ENCODE results near the gene PHACTR1. TPM values are rescaled to one million over a fixed set of nuclear protein-coding genes. Genes with fewer than 3 reads are reported as not detected.

The PHACTR1 gene
- total RNA-seq, 1 experiment from 2014 or later = 5.2 TPM

GRCh38 chr6:12947151-12947871 is 230.7 kb downstream of the PHACTR1 start:
- Histone ChIP-seq H3K79me2 (ENCODE audit: low read length) (no peaks in the 10 kb centered on the region), H4K20me1 (ENCODE audit: insufficient read depth, low read depth, low read length) (no peaks in the 10 kb centered on the region), H3K27me3 (ENCODE audit: low read length) (no peaks in the 10 kb centered on the region), H3K9me2 (replicated peaks; ENCODE audit: insufficient read depth, low read length) (no peaks in the 10 kb centered on the region), H3K27ac (ENCODE audit: low read length) (no peak overlapping the region), H3K4me1 (ENCODE audit: low read length) (no peaks in the 10 kb centered on the region), H2AFZ (ENCODE audit: low read length) (no peak overlapping the region), H3K36me3 (ENCODE audit: insufficient read depth, low read length) (no peaks in the 10 kb centered on the region), H3K9me3 (ENCODE audit: low read length) (no peaks in the 10 kb centered on the region), H3K4me2 (ENCODE audit: low read depth, low read length, poor library complexity, severe bottlenecking) (no peak overlapping the region), H3K9ac (ENCODE audit: low read length) (no peak overlapping the region), H3K4me3 (ENCODE audit: low read length) (no peak overlapping the region)
- no peak for DNase-seq

- Histone ChIP-seq H3K27me3 (ENCODE audit: low read length) (no peaks in the 10 kb centered on the region), H2AFZ (ENCODE audit: low read length) (no peak overlapping the region), H4K20me1 (ENCODE audit: insufficient read depth, low read depth, low read length) (no peaks in the 10 kb centered on the region), H3K4me2 (ENCODE audit: low read depth, low read length, poor library complexity, severe bottlenecking) (no peak overlapping the region), H3K9ac (ENCODE audit: low read length) (no peak overlapping the region), H3K36me3 (ENCODE audit: insufficient read depth, low read length) (no peaks in the 10 kb centered on the region), H3K9me3 (ENCODE audit: low read length) (no peaks in the 10 kb centered on the region), H3K4me3 (ENCODE audit: low read length) (no peak overlapping the region), H3K27ac (ENCODE audit: low read length) (no peak overlapping the region), H3K79me2 (ENCODE audit: low read length) (no peaks in the 10 kb centered on the region), H3K4me1 (ENCODE audit: low read length) (no peaks in the 10 kb centered on the region), H3K9me2 (replicated peaks; ENCODE audit: insufficient read depth, low read length) (no peaks in the 10 kb centered on the region)
- no peak for DNase-seq
Measured at GRCh38 chr6:12947967-12948366, 231.4 kb downstream of the PHACTR1 start.

- Histone ChIP-seq H3K4me1 (ENCODE audit: low read length) (no peaks in the 10 kb centered on the region), H3K9me2 (replicated peaks; ENCODE audit: insufficient read depth, low read length) (no peaks in the 10 kb centered on the region), H3K9ac (ENCODE audit: low read length) (no peak overlapping the region), H3K27me3 (ENCODE audit: low read length) (no peaks in the 10 kb centered on the region), H2AFZ (ENCODE audit: low read length) (no peak overlapping the region), H3K79me2 (ENCODE audit: low read length) (no peaks in the 10 kb centered on the region), H3K4me2 (ENCODE audit: low read depth, low read length, poor library complexity, severe bottlenecking) (no peak overlapping the region), H3K9me3 (ENCODE audit: low read length) (no peaks in the 10 kb centered on the region), H3K4me3 (ENCODE audit: low read length) (no peak overlapping the region), H4K20me1 (ENCODE audit: insufficient read depth, low read depth, low read length) (no peaks in the 10 kb centered on the region), H3K36me3 (ENCODE audit: insufficient read depth, low read length) (no peaks in the 10 kb centered on the region), H3K27ac (ENCODE audit: low read length) (no peak overlapping the region)
- no peak for DNase-seq
Measured at GRCh38 chr6:12950976-12951375, 234.4 kb downstream of the PHACTR1 start.

GRCh38 chr6:12951415-12951814 is 234.8 kb downstream of the PHACTR1 start:
- H4K20me1 ChIP-seq (ENCODE audit: insufficient read depth, low read depth, low read length) = no peaks in the 10 kb centered on the region
- no peak overlapping the region for H2AFZ ChIP-seq (ENCODE audit: low read length)
- no peak overlapping the region for H3K4me2 ChIP-seq (ENCODE audit: low read depth, low read length, poor library complexity, severe bottlenecking)
- no peak for DNase-seq
- no peaks in the 10 kb centered on the region for H3K9me3 ChIP-seq (ENCODE audit: low read length)
- H3K27ac ChIP-seq (ENCODE audit: low read length) = no peak overlapping the region
- no peaks in the 10 kb centered on the region for H3K27me3 ChIP-seq (ENCODE audit: low read length)
- H3K9ac ChIP-seq (ENCODE audit: low read length) = no peak overlapping the region
- H3K4me3 ChIP-seq (ENCODE audit: low read length) = no peak overlapping the region
- H3K79me2 ChIP-seq (ENCODE audit: low read length) = no peaks in the 10 kb centered on the region
- H3K9me2 ChIP-seq (replicated peaks; ENCODE audit: insufficient read depth, low read length) = no peaks in the 10 kb centered on the region
- H3K36me3 ChIP-seq (ENCODE audit: insufficient read depth, low read length) = no peaks in the 10 kb centered on the region
- no peaks in the 10 kb centered on the region for H3K4me1 ChIP-seq (ENCODE audit: low read length)

- H3K27ac ChIP-seq (ENCODE audit: low read length) = no peak overlapping the region
- no peaks in the 10 kb centered on the region for H3K27me3 ChIP-seq (ENCODE audit: low read length)
- no peak for DNase-seq
- H3K4me1 ChIP-seq (ENCODE audit: low read length) = no peaks in the 10 kb centered on the region
- H2AFZ ChIP-seq (ENCODE audit: low read length) = no peak overlapping the region
- no peaks in the 10 kb centered on the region for H3K9me2 ChIP-seq (replicated peaks; ENCODE audit: insufficient read depth, low read length)
- no peaks in the 10 kb centered on the region for H3K79me2 ChIP-seq (ENCODE audit: low read length)
- H3K9ac ChIP-seq (ENCODE audit: low read length) = no peak overlapping the region
- H3K4me3 ChIP-seq (ENCODE audit: low read length) = no peak overlapping the region
- H3K4me2 ChIP-seq (ENCODE audit: low read depth, low read length, poor library complexity, severe bottlenecking) = no peak overlapping the region
- no peaks in the 10 kb centered on the region for H3K9me3 ChIP-seq (ENCODE audit: low read length)
- H4K20me1 ChIP-seq (ENCODE audit: insufficient read depth, low read depth, low read length) = no peaks in the 10 kb centered on the region
- H3K36me3 ChIP-seq (ENCODE audit: insufficient read depth, low read length) = no peaks in the 10 kb centered on the region
Measured at GRCh38 chr6:12952318-12952717, 235.8 kb downstream of the PHACTR1 start.

DNA sequence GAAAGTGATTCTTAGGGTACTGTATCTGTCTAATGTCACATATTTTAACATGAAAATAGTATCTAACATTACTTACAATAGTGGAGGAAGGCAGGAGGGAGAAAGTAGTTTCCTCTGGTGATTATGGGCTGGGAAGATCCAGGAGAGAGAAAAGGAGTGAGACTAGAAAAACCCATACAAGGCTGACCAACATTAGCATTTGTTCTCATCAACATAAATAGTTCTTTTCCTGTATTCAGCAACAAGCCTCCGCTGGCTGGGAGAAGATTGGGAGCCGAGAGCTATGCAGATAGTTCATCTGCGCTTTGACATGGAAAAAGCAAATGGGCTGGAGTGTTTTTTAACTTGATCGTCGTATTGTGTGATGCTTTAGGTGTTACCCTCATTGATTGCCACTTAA is 239.4 kb downstream of the PHACTR1 start:
- no peak for DNase-seq
- Histone ChIP-seq H3K79me2 (ENCODE audit: low read length) (no peaks in the 10 kb centered on the region), H3K36me3 (ENCODE audit: insufficient read depth, low read length) (no peaks in the 10 kb centered on the region), H3K4me3 (ENCODE audit: low read length) (no peak overlapping the region), H3K9ac (ENCODE audit: low read length) (no peak overlapping the region), H3K4me1 (ENCODE audit: low read length) (no peaks in the 10 kb centered on the region), H2AFZ (ENCODE audit: low read length) (no peak overlapping the region), H4K20me1 (ENCODE audit: insufficient read depth, low read depth, low read length) (no peaks in the 10 kb centered on the region), H3K27me3 (ENCODE audit: low read length) (no peaks in the 10 kb centered on the region), H3K27ac (ENCODE audit: low read length) (no peak overlapping the region), H3K9me2 (replicated peaks; ENCODE audit: insufficient read depth, low read length) (no peaks in the 10 kb centered on the region), H3K4me2 (ENCODE audit: low read depth, low read length, poor library complexity, severe bottlenecking) (no peak overlapping the region), H3K9me3 (ENCODE audit: low read length) (no peaks in the 10 kb centered on the region)

- no peaks in the 10 kb centered on the region for H3K36me3 ChIP-seq (ENCODE audit: insufficient read depth, low read length)
- H3K27me3 ChIP-seq (ENCODE audit: low read length) = no peaks in the 10 kb centered on the region
- no peaks in the 10 kb centered on the region for H3K9me3 ChIP-seq (ENCODE audit: low read length)
- H3K9me2 ChIP-seq (replicated peaks; ENCODE audit: insufficient read depth, low read length) = no peaks in the 10 kb centered on the region
- peak overlapping the region; percentile 46; the same call in 1 of the 2 replicates for H3K9ac ChIP-seq (ENCODE audit: low read length)
- peak overlapping the region; percentile 62; the same call in 1 of the 2 replicates for H3K4me3 ChIP-seq (ENCODE audit: low read length)
- no peak overlapping the region for H3K27ac ChIP-seq (ENCODE audit: low read length)
- DNase-seq = no peak
- H2AFZ ChIP-seq (ENCODE audit: low read length) = no peak overlapping the region
- H3K4me2 ChIP-seq (ENCODE audit: low read depth, low read length, poor library complexity, severe bottlenecking) = peak overlapping the region; percentile 62
- no peaks in the 10 kb centered on the region for H3K79me2 ChIP-seq (ENCODE audit: low read length)
- H3K4me1 ChIP-seq (ENCODE audit: low read length) = no peaks in the 10 kb centered on the region
- H4K20me1 ChIP-seq (ENCODE audit: insufficient read depth, low read depth, low read length) = no peaks in the 10 kb centered on the region
Measured at GRCh38 chr6:12956991-12957320, 240.4 kb downstream of the PHACTR1 start.

DNA sequence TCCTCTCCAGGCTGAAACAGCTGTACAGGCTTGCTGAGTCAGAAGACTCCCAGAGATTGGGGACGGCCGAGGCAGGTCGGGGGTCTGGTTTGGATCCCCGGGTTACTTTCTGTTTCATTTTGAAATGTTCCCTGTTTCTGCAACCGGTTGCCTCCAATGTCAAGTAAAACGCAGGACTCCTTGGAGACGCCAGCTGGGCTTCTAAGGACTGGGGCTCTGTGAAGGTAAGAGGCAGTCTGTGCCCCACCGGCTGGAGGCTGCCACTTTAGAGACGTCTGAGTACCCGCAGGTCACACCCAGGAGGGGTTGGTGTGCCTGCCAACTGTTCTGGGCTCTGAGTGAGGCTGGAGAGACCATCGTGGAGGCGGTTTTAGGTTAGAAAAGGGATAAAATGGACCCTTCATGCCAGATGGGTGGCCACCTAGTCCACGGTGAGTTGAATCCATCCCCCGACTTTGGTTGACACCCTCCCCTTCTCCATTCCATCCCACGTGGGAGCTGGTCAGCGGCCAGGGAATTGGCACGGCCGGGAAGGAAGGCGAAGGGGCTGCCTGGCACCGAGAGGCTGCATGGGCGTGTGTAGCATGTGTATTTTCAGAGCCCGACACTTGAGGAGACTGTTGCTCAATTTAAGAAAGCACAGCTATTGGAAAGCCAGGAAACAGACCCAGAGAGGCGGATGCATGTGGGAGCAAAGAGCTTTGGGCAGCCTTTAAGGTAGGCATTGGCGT is 240.9 kb downstream of the PHACTR1 start:
- H3K36me3 ChIP-seq (ENCODE audit: insufficient read depth, low read length) = no peaks in the 10 kb centered on the region
- H3K4me3 ChIP-seq (ENCODE audit: low read length) = peak overlapping the region; percentile 62; the same call in 1 of the 2 replicates
- peak overlapping the region; percentile 62 for H3K4me2 ChIP-seq (ENCODE audit: low read depth, low read length, poor library complexity, severe bottlenecking)
- H3K27me3 ChIP-seq (ENCODE audit: low read length) = no peaks in the 10 kb centered on the region
- H3K79me2 ChIP-seq (ENCODE audit: low read length) = no peaks in the 10 kb centered on the region
- H3K4me1 ChIP-seq (ENCODE audit: low read length) = no peaks in the 10 kb centered on the region
- no peaks in the 10 kb centered on the region for H3K9me2 ChIP-seq (replicated peaks; ENCODE audit: insufficient read depth, low read length)
- H2AFZ ChIP-seq (ENCODE audit: low read length) = no peak overlapping the region
- H4K20me1 ChIP-seq (ENCODE audit: insufficient read depth, low read depth, low read length) = no peaks in the 10 kb centered on the region
- H3K27ac ChIP-seq (ENCODE audit: low read length) = no peak overlapping the region
- peak overlapping the region; percentile 46; the same call in 1 of the 2 replicates for H3K9ac ChIP-seq (ENCODE audit: low read length)
- no peaks in the 10 kb centered on the region for H3K9me3 ChIP-seq (ENCODE audit: low read length)
- DNase-seq = no peak
